A673 (cell line): ENCODE measurements around the gene TMEM163.

ENCODE experiments used
- EZH2 ChIP-seq: fragments of 200-600 bp; sonication (generic); IDR thresholded peaks from 2 replicates; pipeline ENCODE4 v1.6.1; 2017; ENCODE audit warnings: borderline replicate concordance, low read depth, mild to moderate bottlenecking, mixed read lengths, antibody characterized with exemption, low read length; ENCODE audit not compliant: poor library complexity, severe bottlenecking
- TF ChIP-seq, protein P1 (sequence below): fragments of 300-800, 200-600 bp; sonication (generic); conservative IDR thresholded peaks from 2 replicates; pipeline ENCODE4 v1.5.1; 2017; ENCODE audit warnings: low read depth, mild to moderate bottlenecking, antibody characterized with exemption, low read length, moderate library complexity, mixed read lengths

DNA sequence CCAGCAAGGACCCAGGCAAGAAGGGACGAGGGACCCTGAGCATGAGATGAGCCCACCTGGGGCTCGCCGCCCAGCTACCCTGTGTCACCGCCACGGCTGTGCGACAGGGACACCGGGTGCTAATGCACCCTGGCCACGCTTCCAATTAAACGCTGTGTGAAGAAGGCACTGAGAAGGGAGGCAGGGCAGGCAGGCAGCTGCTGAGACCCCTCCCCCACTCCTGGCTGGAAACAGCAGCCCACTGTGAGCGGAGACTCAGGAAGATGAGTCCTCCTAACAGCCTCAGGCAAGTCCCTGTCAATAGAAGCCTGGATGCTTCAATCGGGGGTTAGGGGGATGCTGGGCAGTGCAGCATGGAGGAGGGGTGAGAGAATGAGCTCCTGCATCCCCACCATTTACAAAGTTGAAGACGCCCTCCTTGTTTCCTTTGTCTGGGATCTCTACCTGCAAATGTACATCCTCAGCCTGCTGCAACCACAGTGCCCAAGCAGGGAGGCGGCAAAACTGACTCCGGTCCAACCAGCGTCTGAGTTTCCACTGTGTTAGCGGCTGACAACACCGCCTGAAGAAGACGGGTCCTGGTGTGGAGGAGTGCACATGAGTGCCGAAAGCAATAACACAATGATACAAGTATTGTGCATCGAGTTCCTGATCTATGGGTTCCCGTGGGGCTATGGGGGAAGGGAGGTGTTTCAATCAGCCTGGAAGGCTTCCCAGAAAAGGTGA lies 12.8 kb downstream of the TMEM163 start:
- TF ChIP-seq, protein P1, sequence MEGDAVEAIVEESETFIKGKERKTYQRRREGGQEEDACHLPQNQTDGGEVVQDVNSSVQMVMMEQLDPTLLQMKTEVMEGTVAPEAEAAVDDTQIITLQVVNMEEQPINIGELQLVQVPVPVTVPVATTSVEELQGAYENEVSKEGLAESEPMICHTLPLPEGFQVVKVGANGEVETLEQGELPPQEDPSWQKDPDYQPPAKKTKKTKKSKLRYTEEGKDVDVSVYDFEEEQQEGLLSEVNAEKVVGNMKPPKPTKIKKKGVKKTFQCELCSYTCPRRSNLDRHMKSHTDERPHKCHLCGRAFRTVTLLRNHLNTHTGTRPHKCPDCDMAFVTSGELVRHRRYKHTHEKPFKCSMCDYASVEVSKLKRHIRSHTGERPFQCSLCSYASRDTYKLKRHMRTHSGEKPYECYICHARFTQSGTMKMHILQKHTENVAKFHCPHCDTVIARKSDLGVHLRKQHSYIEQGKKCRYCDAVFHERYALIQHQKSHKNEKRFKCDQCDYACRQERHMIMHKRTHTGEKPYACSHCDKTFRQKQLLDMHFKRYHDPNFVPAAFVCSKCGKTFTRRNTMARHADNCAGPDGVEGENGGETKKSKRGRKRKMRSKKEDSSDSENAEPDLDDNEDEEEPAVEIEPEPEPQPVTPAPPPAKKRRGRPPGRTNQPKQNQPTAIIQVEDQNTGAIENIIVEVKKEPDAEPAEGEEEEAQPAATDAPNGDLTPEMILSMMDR, result no peak
- TF ChIP-seq EZH2, result no peak
